Brain microvascular endothelial cell (primary cell): Measurements from ENCODE around the gene TUBB2A.

ENCODE experiments used
- DNase-seq: peaks from one replicate; pipeline ENCODE4 v3.0.0-alpha.2; 2020
- H3K27ac ChIP-seq: fragments of 250-450 bp; sonication (Bioruptor Pico); 2 replicates; pipeline ENCODE4 v1.5.1; 2020; ENCODE audit warnings: mild to moderate bottlenecking, moderate library complexity
- H3K27me3 ChIP-seq: fragments of 250-450 bp; sonication (Bioruptor Pico); replicated peaks from 2 replicates; pipeline ENCODE4 v1.5.1; 2020; ENCODE audit warnings: mild to moderate bottlenecking
- H3K36me3 ChIP-seq: fragments of 250-450 bp; sonication (Bioruptor Pico); replicated peaks from 2 replicates; pipeline ENCODE4 v1.5.1; 2020; ENCODE audit warnings: mild to moderate bottlenecking
- H3K4me3 ChIP-seq: 2 replicates; pipeline ENCODE4 v1.5.1; 2011; ENCODE audit warnings: low read depth, mild to moderate bottlenecking, control low read depth, low read length, moderate library complexity
- in situ Hi-C: cut with HindIII; loops from 2 replicates; pipeline ENCODE4 v1.10.0; 2017; ENCODE audit warnings: low sequenced_read_pairs, low pct_ligation_motif_present
- TF ChIP-seq, protein P1 (sequence below): IDR thresholded peaks from 2 replicates; pipeline ENCODE4 v1.5.1; 2011; ENCODE audit warnings: low read depth, mild to moderate bottlenecking, moderate library complexity, low read length, control low read depth, inconsistent platforms; ENCODE audit errors: missing control alignments

The TUBB2A gene

DNA sequence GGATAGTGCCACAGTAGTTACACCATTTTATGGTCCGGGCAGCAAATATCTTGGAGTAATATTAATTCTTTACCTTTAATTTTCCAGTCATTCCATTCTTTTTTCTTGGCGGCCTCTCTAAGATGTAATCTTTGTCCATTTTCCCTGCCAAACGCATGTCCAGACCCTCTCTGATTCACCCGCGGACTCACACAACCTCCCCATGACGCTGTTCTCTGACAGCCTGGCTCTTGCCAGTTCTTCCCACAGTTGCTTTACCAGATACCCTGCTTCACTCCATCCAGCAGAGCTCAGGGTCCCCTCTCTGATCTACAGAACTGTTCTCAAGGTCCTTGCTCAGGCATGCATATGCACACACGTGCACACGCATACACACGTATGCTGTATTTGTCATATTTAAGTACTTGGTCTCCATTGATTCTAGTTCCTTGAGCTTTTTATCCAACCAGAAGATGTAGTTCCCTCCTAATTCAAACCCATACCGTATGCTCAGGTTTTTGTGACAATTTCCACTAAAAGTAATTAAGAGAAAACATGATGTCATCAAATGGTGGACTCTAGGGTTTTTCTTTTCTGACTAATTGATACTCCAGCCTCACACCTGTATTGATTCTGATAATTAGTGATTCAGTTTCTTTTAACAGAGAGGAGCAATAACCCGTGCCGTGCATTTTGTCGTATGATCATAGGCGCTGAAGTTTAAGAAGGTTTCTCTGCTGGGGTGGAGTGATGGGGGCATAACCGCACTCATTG is 28.8 kb downstream of the TUBB2A start:
- no peaks in the 10 kb centered on the region for H3K36me3 ChIP-seq
- H3K4me3 ChIP-seq, result no peak overlapping the region
- in situ Hi-C loops, result no loop called here
- H3K27ac ChIP-seq, result no peak overlapping the region
- no peaks in the 10 kb centered on the region for H3K27me3 ChIP-seq
- TF ChIP-seq, protein P1, sequence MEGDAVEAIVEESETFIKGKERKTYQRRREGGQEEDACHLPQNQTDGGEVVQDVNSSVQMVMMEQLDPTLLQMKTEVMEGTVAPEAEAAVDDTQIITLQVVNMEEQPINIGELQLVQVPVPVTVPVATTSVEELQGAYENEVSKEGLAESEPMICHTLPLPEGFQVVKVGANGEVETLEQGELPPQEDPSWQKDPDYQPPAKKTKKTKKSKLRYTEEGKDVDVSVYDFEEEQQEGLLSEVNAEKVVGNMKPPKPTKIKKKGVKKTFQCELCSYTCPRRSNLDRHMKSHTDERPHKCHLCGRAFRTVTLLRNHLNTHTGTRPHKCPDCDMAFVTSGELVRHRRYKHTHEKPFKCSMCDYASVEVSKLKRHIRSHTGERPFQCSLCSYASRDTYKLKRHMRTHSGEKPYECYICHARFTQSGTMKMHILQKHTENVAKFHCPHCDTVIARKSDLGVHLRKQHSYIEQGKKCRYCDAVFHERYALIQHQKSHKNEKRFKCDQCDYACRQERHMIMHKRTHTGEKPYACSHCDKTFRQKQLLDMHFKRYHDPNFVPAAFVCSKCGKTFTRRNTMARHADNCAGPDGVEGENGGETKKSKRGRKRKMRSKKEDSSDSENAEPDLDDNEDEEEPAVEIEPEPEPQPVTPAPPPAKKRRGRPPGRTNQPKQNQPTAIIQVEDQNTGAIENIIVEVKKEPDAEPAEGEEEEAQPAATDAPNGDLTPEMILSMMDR, result no peak
- DNase-seq, result no peak

GRCh38 chr6:3125815-3126214 is 31.5 kb downstream of the TUBB2A start:
- H3K4me3 ChIP-seq, result no peak overlapping the region
- in situ Hi-C loops, result no loop called here
- H3K27me3 ChIP-seq, result no peaks in the 10 kb centered on the region
- TF ChIP-seq, protein P1, result no peak
- no peak overlapping the region for H3K27ac ChIP-seq
- H3K36me3 ChIP-seq, result no peaks in the 10 kb centered on the region
- no peak for DNase-seq

GRCh38 chr6:3124667-3125066 is 32.7 kb downstream of the TUBB2A start:
- H3K36me3 ChIP-seq, result no peaks in the 10 kb centered on the region
- TF ChIP-seq, protein P1, result no peak
- no peaks in the 10 kb centered on the region for H3K27me3 ChIP-seq
- H3K4me3 ChIP-seq, result no peak overlapping the region
- no peak overlapping the region for H3K27ac ChIP-seq
- no peak for DNase-seq
- in situ Hi-C loops, result no loop called here

- TF ChIP-seq, protein P1, result no peak
- no peaks in the 10 kb centered on the region for H3K27me3 ChIP-seq
- no peak overlapping the region for H3K4me3 ChIP-seq
- H3K27ac ChIP-seq, result no peak overlapping the region
- no peak for DNase-seq
- no peaks in the 10 kb centered on the region for H3K36me3 ChIP-seq
- in situ Hi-C loops, result no loop called here
Measured at GRCh38 chr6:3122823-3123182, 34.5 kb downstream of the TUBB2A start.

GRCh38 chr6:3120765-3121089 is 36.6 kb downstream of the TUBB2A start:
- TF ChIP-seq, protein P1, result no peak
- no peak for DNase-seq
- in situ Hi-C loops, result no loop called here
- no peak overlapping the region for H3K27ac ChIP-seq
- no peak overlapping the region for H3K4me3 ChIP-seq
- H3K27me3 ChIP-seq, result no peaks in the 10 kb centered on the region
- H3K36me3 ChIP-seq, result no peaks in the 10 kb centered on the region
